Activated naive CD8-positive, alpha-beta T cell (primary cell): ENCODE results near the gene RBM45.

Experiments
- H3K27ac Mint-ChIP-seq: one replicate; pipeline ENCODE4 v1.8.0; 2021; ENCODE audit warnings: mixed read lengths
- H3K27me3 Mint-ChIP-seq: one replicate; pipeline ENCODE4 v1.8.0; 2021; ENCODE audit warnings: mixed read lengths
- H3K36me3 Mint-ChIP-seq: one replicate; pipeline ENCODE4 v1.8.0; 2021; ENCODE audit warnings: mixed read lengths
- H3K4me1 Mint-ChIP-seq: one replicate; pipeline ENCODE4 v1.8.0; 2021; ENCODE audit warnings: low read depth, mixed read lengths
- H3K4me3 Mint-ChIP-seq: one replicate; pipeline ENCODE4 v1.8.0; 2021; ENCODE audit warnings: mild to moderate bottlenecking, mixed read lengths
- H3K9me3 Mint-ChIP-seq: one replicate; pipeline ENCODE4 v1.8.0; 2021; ENCODE audit warnings: low read depth, mixed read lengths

RBM45 gene

DNA sequence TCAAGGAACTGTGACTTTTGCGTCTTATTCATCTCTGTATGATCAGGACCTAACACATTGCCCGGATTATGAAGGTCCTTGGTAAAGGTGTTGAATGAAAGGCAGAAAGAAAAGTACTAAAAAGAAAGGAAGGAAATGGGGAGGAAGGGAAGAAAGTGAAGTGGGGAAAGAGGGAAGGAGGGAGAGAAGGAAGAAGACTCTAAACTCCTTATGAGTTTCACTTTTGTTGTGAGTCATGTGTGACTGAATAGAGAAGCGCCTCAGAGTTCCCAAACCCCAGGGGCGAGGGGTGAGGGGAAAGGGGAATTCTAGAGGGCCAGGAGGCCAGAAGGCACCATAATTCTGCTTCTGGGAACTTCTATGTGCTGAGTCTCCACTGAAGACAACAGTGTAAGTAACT lies 51.2 kb downstream of the RBM45 start:
- no peaks in the 10 kb centered on the region for H3K9me3 Mint-ChIP-seq
- no peak overlapping the region for H3K27ac Mint-ChIP-seq
- H3K27me3 Mint-ChIP-seq: peaks cover 12% of the 10 kb centered on the region
- no peak overlapping the region for H3K4me3 Mint-ChIP-seq
- no peaks in the 10 kb centered on the region for H3K36me3 Mint-ChIP-seq
- no peaks in the 10 kb centered on the region for H3K4me1 Mint-ChIP-seq

DNA sequence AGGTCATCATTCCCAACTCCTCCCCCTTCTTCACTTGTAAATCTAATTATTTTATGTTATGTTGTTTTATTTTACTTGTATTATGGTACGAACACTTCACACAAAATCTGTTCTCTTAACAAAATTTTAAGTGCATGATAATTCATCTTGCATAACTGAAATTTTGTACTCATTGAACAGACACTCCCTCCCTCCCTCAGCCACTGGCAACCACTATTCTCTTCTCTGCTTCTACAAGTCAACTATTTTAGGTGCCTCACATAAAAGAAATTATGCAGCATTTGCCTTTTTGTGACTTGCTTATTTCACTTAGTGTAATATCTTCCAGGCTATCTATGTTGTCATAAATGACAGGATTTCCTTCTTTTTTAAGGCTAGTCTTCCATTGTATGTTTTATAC lies 51.7 kb downstream of the RBM45 start:
- H3K4me1 Mint-ChIP-seq: no peaks in the 10 kb centered on the region
- no peaks in the 10 kb centered on the region for H3K9me3 Mint-ChIP-seq
- H3K27me3 Mint-ChIP-seq: peaks cover 12% of the 10 kb centered on the region
- no peak overlapping the region for H3K27ac Mint-ChIP-seq
- H3K4me3 Mint-ChIP-seq: no peak overlapping the region
- no peaks in the 10 kb centered on the region for H3K36me3 Mint-ChIP-seq

DNA sequence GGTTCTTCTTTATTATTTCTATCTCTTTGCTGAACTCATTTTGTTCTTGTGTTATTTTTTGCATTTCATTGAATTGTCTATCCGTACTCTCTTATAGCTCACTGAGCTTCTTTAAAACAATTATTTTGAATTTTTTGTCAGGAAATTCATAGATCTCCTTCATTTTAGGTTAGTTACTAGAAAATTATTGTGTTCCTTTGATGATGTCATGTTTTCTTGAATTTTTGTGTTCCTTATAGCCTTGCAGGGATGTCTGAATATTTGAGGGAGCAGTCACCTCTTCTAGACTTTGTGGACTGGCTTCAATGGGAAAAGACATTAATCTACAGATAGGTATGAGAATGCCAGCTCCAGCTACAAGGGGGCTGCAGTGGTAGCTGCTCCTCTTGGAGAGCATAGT lies 61.4 kb downstream of the RBM45 start:
- Mint-ChIP-seq H3K4me3 (no peak overlapping the region), H3K4me1 (no peaks in the 10 kb centered on the region), H3K9me3 (no peaks in the 10 kb centered on the region), H3K27me3 (peaks cover 11% of the 10 kb centered on the region), H3K27ac (no peak overlapping the region), H3K36me3 (no peaks in the 10 kb centered on the region)

DNA sequence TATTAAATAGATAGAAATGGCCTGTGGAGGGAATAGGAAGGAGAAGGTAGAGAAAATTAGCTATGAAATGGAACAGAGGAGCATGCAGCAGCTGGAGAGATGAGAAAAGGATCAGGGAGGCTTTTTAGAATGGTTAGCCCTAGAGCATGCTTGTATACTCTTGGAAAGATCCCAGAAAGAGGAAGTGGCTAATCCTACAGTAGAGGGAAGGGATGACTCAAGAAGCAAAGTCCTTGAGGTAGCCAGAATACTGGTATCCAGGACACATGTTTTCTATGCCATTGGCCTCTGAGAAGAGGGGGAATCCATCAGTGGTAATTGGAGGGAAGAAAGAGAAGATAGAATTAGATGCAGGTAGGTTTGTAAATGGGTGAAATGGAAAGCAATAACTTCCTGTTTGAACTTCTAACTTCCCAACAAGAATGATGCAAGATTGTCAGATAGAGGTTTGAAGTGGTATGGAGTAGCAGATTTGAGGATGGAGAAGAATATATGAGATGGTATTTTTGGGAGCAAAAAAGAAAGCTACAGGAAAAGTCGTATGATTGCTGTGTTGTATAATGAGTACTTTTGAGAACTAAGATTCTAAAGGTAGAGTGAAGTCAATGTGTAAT lies 64.9 kb downstream of the RBM45 start:
- Mint-ChIP-seq H3K9me3 (no peaks in the 10 kb centered on the region), H3K4me3 (no peak overlapping the region), H3K27ac (no peak overlapping the region), H3K36me3 (no peaks in the 10 kb centered on the region), H3K27me3 (peaks cover 9% of the 10 kb centered on the region), H3K4me1 (no peaks in the 10 kb centered on the region)
